Endothelial cell of umbilical vein (primary cell): ENCODE data around the gene MAJIN.

ENCODE experiments used
- POLR2A ChIP-seq: IDR thresholded peaks from 2 replicates; pipeline ENCODE4 v1.6.1; 2012; ENCODE audit warnings: low read depth, mild to moderate bottlenecking, control low read depth, low read length
- TF ChIP-seq, protein P1 (sequence below), 2 donors: IDR thresholded peaks; 1 replicate in 1 of 2; 2 replicates in 1 of 2; pipeline ENCODE4 v1.5.1; 2011; ENCODE audit warnings: low read length in 2 of 2, mild to moderate bottlenecking in 2 of 2, moderate library complexity in 2 of 2, control low read depth in 1 of 2, inconsistent platforms in 1 of 2, low read depth in 1 of 2; ENCODE audit not compliant: insufficient read depth in 1 of 2; ENCODE audit errors: extremely low read depth in 1 of 2

DNA sequence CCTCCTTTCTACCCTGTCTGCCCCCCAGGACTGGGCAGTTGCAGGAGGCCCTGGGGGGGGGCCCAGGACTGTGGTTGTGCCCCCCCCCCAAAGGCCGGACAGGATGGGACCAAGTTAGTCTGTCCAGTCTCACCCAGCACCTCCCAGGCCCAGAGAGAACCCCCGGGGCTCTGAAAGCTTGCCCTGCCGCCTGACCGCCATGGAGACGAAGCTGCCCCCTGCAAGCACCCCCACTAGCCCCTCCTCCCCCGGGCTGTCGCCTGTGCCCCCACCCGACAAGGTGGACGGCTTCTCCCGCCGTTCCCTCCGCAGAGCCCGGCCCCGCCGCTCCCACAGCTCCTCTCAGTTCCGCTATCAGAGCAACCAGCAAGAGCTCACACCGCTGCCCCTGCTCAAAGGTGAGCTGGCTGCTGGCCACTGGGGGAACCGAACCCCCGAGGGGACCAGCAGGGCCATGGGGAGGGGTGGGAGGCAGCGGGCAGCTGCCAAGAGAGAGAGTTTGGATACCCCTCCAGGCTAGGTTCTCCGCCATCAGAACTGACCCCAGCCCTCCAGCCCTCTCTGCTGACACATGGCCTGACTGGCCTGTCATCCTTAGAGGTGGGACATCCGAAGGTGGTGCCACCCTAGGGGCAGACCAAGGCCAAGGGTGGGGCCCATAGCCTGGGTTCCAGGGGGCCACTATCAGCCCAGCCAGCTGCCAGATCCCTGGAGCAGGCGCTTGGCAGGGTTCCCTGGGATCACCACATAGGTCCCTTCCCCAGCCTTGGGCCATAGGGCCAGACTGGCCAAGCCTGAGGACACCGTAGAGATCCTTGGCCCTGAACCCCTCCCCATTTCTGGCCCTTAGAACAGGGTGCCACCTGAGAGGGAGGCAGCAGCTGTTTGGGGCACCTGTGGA lies 46.1 kb downstream of the MAJIN start:
- no peak for TF ChIP-seq POLR2A
- TF ChIP-seq, protein P1, sequence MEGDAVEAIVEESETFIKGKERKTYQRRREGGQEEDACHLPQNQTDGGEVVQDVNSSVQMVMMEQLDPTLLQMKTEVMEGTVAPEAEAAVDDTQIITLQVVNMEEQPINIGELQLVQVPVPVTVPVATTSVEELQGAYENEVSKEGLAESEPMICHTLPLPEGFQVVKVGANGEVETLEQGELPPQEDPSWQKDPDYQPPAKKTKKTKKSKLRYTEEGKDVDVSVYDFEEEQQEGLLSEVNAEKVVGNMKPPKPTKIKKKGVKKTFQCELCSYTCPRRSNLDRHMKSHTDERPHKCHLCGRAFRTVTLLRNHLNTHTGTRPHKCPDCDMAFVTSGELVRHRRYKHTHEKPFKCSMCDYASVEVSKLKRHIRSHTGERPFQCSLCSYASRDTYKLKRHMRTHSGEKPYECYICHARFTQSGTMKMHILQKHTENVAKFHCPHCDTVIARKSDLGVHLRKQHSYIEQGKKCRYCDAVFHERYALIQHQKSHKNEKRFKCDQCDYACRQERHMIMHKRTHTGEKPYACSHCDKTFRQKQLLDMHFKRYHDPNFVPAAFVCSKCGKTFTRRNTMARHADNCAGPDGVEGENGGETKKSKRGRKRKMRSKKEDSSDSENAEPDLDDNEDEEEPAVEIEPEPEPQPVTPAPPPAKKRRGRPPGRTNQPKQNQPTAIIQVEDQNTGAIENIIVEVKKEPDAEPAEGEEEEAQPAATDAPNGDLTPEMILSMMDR (IDR thresholded peaks at IDR 0.05; ENCODE audit: extremely low read depth in 1 of 2, insufficient read depth in 1 of 2, low read depth in 1 of 2, low read length in 2 of 2) = no peak
